ENCODE results near the gene SDK2.

SDK2 gene

DNA sequence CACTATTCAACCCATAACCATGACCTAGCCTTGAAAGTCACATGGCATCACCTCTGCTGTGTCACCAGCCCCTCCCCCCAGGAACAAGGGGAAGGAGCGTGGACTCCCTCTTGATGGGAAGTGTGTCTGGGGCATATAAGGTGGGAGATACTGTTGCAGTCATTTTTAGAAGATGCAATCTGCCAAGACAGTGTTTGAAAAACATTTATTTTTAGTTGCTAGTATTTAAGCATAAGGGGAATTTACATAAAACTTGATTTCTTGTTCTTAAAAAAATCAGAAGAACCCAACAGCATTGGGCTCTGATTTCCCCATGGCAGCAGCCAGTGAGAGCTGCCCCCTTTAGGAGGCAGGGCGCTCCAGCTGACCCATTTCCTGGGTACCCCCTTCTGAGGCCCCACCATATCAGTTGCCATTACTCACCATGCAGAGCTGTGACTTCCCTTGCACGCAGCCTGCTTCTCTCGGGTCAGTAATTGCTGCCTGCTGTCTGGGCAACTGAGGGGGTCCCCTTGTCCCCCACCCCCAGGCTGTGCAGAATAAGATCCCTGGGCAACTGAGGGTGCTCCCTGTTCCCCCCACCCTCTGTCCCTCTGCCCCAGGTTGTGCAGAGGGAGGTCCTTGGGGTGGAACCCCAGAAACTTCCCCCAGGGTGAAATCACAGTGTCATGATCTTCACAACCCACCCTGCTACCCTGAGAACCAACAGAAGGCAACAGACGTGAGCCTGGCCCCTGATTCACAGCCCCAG, 320.7 kb downstream of the SDK2 start:
- no peak overlapping the region for H3K4me3 ChIP-seq (ENCODE audit: low read length)
- TF ChIP-seq, protein P1, sequence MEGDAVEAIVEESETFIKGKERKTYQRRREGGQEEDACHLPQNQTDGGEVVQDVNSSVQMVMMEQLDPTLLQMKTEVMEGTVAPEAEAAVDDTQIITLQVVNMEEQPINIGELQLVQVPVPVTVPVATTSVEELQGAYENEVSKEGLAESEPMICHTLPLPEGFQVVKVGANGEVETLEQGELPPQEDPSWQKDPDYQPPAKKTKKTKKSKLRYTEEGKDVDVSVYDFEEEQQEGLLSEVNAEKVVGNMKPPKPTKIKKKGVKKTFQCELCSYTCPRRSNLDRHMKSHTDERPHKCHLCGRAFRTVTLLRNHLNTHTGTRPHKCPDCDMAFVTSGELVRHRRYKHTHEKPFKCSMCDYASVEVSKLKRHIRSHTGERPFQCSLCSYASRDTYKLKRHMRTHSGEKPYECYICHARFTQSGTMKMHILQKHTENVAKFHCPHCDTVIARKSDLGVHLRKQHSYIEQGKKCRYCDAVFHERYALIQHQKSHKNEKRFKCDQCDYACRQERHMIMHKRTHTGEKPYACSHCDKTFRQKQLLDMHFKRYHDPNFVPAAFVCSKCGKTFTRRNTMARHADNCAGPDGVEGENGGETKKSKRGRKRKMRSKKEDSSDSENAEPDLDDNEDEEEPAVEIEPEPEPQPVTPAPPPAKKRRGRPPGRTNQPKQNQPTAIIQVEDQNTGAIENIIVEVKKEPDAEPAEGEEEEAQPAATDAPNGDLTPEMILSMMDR (conservative IDR thresholded peaks at IDR 0.05; ENCODE audit: low read length), result no peak
- no peak for DNase-seq (ENCODE audit: low read depth)

DNA sequence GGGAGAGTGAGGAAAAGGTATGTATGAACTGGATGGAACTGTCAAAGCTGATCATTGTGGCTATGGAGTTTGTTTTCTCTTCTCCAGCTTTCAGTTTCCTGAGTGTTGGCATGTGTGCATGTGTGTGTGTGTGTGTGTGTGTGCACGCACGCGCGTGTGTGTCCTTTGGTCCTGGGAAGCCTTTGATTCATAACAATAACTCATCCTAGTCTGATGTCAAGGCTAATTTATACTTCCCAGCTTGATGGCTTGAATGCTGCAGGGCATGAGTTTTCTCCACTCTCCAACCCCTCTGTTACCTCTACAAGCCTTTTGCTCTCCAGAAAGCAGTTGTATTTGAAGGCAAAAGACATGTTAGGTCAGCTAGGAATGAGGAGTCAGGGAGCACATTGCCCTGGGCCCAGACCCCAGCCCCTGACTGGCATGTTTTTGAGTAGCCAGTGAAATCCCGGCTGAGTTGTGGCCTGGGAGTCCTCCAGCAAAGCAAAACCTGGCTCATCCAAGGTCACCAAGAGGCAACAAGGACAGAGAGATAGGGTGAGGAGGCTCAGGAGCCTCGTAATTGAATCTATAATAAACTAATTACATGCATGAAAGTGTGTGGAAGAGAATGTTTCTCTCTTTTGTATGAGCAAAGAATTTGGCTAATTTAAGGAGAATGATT, 323.5 kb downstream of the SDK2 start:
- DNase-seq (ENCODE audit: low read depth), result no peak
- TF ChIP-seq, protein P1 (conservative IDR thresholded peaks at IDR 0.05; ENCODE audit: low read length), result no peak
- H3K4me3 ChIP-seq (ENCODE audit: low read length), result no peak overlapping the region

DNA sequence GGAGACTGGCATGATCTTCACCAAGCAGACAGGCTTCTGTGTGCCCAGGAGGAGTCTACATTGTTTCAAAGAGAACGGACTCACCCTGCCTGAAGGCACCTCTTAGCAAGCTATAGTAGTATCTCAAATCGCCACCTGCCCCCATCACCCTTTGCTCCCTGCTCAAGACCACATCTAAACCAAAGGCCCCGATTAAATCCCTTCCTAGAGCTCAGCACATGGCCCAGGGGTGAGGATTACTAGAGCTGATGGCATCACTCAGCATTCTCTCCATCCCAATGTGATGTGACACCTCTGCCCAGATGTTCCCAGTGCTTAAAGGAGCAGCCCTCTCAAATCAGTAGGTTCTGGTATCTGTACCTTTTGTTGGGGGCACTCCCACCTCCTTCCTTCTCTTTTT, 324.5 kb downstream of the SDK2 start:
- TF ChIP-seq, protein P1 (conservative IDR thresholded peaks at IDR 0.05; ENCODE audit: low read length), result no peak
- H3K4me3 ChIP-seq (ENCODE audit: low read length), result no peak overlapping the region
- DNase-seq (ENCODE audit: low read depth), result no peak

DNA sequence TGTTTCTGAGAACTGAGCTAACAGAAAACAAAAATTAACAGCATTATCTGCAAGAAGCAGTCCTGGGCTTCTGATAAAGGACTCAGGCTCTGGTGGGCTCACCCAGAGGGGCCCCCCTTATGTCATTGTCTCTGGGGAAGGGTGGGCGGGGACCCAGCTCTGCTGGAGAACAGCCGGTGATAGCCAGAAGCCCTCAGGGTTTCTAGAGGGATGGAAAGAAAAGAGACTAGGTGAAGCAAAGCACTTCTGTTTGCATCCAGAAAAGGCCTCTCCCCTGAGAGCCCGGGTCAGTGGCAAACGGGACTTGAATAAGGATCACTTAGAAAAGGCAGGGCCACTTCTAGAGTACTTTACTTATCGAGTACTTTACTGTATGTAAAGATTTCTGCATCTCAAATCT, 325.4 kb downstream of the SDK2 start:
- H3K4me3 ChIP-seq (ENCODE audit: low read length), result no peak overlapping the region
- TF ChIP-seq, protein P1 (conservative IDR thresholded peaks at IDR 0.05; ENCODE audit: low read length), result no peak
- no peak for DNase-seq (ENCODE audit: low read depth)

DNA sequence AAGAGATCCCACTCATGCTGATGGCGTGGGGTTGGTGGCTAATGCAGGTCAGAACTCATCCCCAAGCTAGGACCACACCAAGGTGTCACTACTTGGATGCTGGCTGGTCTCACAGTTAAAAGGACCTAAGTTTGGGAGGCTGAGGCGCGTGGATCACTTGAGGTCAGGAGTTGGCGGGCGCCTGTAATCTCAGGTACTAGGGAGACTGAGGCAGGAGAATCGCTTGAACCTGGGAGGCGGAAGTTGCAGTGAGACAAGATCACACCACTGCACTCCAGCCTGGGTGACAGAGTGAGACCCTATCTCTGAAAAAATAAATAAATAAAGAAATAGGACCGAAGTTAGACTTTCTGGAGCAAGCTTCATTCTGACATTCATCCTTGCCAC, 325.8 kb downstream of the SDK2 start:
- DNase-seq (ENCODE audit: low read depth), result no peak
- H3K4me3 ChIP-seq (ENCODE audit: low read length), result no peak overlapping the region
- TF ChIP-seq, protein P1 (conservative IDR thresholded peaks at IDR 0.05; ENCODE audit: low read length), result no peak

DNA sequence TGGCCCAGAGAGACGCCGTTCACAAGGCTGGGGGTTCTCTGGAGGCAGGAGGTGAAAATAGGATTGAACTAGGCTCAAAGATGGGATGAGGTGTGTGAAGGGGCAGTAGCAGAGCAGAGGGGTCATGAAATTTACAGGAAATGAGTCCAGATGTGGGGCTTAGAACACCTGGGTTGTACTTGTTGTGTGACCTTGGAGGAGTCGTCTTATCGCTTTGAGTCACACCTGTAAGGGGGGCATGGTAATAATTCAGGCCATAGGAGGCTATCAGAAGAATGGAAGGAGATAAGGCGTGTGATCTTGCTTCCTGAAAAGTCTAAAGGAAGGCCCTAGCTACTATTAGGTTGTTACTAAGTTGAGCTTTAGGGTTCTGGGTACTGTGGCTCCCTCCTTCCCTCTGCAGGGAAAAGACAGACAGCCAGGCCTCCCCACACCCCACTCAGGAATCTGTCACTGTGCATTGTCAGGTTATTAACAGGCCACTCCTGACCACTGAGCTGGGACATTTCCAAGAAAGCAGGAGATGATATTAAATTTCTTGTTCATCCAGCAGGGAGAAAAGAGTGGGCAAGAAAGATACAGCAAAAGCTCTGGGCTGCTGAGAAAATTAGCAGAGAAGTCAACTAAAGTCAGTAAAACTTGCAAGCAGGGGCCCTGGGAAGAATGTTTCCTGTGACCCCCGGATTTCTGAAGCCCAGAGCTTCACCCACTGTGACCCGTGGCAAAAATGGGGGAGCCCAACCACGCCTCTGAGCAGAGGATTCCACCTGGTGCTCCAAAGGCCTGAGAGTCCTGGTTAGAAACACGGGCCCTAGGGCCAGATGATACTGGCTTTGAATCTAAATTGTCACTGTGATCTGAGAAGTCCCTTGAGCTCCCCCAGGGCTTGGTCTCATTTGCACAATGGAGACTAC, 326.5 kb downstream of the SDK2 start:
- no peak overlapping the region for H3K4me3 ChIP-seq (ENCODE audit: low read length)
- DNase-seq (ENCODE audit: low read depth), result no peak
- TF ChIP-seq, protein P1 (conservative IDR thresholded peaks at IDR 0.05; ENCODE audit: low read length), result no peak
